ENCODE measurements around the gene PDZK1.

Gene PDZK1

DNA sequence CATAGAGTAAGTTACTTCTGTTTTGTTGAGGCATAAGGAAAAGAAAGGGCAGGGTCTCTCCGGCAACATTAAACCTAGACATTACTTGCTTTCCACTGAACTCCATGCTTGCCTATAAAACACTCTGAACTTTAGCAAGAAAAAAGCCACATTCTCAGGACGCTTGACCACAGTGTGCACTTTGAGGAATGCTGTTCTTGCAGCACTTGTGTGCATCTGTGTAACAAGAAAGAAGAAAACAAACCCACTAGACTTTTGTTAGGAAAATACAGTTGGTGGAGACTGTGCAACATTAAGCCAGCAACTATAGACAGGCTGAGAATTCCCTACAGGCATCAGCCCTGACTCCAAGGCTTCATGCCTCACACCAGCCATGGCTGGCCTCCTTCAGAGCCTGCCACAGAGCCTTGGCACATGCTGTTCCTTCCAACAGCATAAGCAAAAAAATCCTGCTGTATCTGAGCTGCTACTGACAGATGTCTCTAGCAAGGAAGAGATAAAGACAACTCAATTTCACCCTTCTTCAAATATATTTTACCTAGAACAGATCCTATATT, 5.8 kb downstream of the PDZK1 start:
- CTCF ChIA-PET: no interaction called here
- Histone ChIP-seq H3K4me1 (ENCODE audit: control insufficient read depth, insufficient read depth, low read length) (no peaks in the 10 kb centered on the region), H3K9me3 (ENCODE audit: control insufficient read depth, insufficient read depth, low read depth, low read length) (no peaks in the 10 kb centered on the region), H3K36me3 (ENCODE audit: control insufficient read depth in 2 of 2, insufficient read depth in 1 of 2, low read length in 2 of 2) (no peaks in the 10 kb centered on the region), H3K27ac (ENCODE audit: extremely low read depth, low read depth, low read length) (no peak overlapping the region), H3K4me3 (ENCODE audit: low read depth, low read length) (no peak overlapping the region)
- TF ChIP-seq ZNF623 (tag by site-specific recombination; IDR thresholded peaks at IDR 0.05) (peak; percentile 68), ZNF335 (tag by site-specific recombination; conservative IDR thresholded peaks at IDR 0.05) (no peak), ZFP3 (tag by site-specific recombination; IDR thresholded peaks at IDR 0.05; ENCODE audit: low read depth) (no peak)
- POLR2A ChIA-PET: no interaction called here

DNA sequence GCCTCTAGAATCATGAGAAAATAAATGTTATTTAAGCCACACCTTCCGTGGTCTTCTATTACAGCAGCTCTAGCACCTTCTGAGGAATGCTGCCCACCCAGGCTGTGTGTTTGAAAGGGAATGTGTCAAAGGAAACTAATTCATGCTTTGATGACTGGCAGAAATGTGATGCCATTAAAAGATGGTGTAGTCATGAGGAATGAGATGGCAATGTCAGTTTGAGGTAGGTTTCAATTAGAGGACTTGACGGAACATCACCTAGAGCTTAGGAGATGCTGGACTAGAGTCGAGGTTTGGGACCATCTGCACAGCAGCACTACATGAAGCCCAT, 10.6 kb downstream of the PDZK1 start:
- no peaks in the 10 kb centered on the region for H3K36me3 ChIP-seq (ENCODE audit: control insufficient read depth in 2 of 2, insufficient read depth in 1 of 2, low read length in 2 of 2)
- ChIA-PET POLR2A (no interaction called here), CTCF (no interaction called here)
- H3K9me3 ChIP-seq (ENCODE audit: control insufficient read depth, insufficient read depth, low read depth, low read length): no peaks in the 10 kb centered on the region
- H3K4me1 ChIP-seq (ENCODE audit: control insufficient read depth, insufficient read depth, low read length): no peaks in the 10 kb centered on the region
- no peak for TF ChIP-seq ZFP3 (tag by site-specific recombination; IDR thresholded peaks at IDR 0.05; ENCODE audit: low read depth)
- TF ChIP-seq KLF16 (tag by site-specific recombination; IDR thresholded peaks at IDR 0.05): no peak
- TF ChIP-seq ZNF155 (tag by site-specific recombination; IDR thresholded peaks at IDR 0.05): no peak
- no peak for TF ChIP-seq ZNF423 (tag by site-specific recombination; IDR thresholded peaks at IDR 0.05)
- no peak for TF ChIP-seq ZNF664 (tag by site-specific recombination; IDR thresholded peaks at IDR 0.05)
- TF ChIP-seq GLI2 (tag by site-specific recombination; IDR thresholded peaks at IDR 0.05; ENCODE audit: borderline replicate concordance, low read depth): no peak
- TF ChIP-seq ZNF366 (tag by site-specific recombination; conservative IDR thresholded peaks at IDR 0.05): no peak
- TF ChIP-seq SETDB1 (IDR thresholded peaks at IDR 0.05; ENCODE audit: insufficient read length, low read length): no peak
- H3K4me3 ChIP-seq (ENCODE audit: low read depth, low read length): no peak overlapping the region
- no peak overlapping the region for H3K27ac ChIP-seq (ENCODE audit: extremely low read depth, low read depth, low read length)

DNA sequence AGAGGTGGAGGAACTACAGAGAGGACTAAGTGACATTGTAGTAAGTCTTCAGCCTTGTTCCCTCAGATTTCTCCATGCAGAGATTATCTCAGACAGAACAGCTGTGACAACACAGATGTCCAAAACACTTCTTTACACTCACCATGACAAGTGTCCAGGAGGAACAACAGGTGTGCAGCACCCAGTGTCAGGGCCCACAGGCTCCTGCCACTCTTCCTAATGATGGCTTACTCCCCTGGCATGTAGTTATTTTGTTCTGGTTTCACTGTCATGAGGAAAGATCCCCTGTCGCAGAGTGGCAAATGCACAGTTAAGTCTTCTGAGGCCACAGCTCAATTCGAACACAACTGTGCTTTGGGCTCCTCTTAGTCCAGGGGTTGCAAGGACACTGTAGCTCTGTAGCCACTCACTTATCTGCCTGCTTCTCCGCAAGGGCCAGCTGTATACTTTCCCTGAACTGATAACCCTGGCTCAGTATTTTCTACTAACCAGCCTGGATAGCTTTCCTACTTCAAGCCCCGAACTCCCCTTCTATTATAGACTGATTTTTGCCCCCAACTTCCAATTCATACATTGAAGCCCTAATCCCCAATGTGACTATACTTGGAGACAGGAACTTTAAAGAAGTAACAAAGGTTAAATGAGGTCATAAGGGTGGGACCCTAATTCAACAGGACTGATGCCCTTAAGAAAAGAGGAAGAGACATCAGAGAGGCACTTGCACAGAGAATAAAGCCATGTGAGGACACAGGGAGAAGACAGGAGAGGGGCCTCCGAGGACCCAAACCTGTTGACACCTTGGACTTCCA, 11.1 kb downstream of the PDZK1 start:
- TF ChIP-seq SCRT2 (tag by site-specific recombination; IDR thresholded peaks at IDR 0.05): peak; percentile 21; the same call in 1 of the 2 replicates
- TF ChIP-seq, protein P1, sequence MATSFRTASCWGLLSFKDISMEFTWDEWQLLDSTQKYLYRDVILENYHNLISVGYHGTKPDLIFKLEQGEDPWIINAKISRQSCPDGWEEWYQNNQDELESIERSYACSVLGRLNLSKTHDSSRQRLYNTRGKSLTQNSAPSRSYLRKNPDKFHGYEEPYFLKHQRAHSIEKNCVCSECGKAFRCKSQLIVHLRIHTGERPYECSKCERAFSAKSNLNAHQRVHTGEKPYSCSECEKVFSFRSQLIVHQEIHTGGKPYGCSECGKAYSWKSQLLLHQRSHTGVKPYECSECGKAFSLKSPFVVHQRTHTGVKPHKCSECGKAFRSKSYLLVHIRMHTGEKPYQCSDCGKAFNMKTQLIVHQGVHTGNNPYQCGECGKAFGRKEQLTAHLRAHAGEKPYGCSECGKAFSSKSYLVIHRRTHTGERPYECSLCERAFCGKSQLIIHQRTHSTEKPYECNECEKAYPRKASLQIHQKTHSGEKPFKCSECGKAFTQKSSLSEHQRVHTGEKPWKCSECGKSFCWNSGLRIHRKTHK (tag by site-specific recombination; IDR thresholded peaks at IDR 0.05): no peak
- Histone ChIP-seq H3K36me3 (ENCODE audit: control insufficient read depth in 2 of 2, insufficient read depth in 1 of 2, low read length in 2 of 2) (no peaks in the 10 kb centered on the region), H3K9me3 (ENCODE audit: control insufficient read depth, insufficient read depth, low read depth, low read length) (no peaks in the 10 kb centered on the region), H3K4me3 (ENCODE audit: low read depth, low read length) (no peak overlapping the region), H3K27ac (ENCODE audit: extremely low read depth, low read depth, low read length) (no peak overlapping the region), H3K4me1 (ENCODE audit: control insufficient read depth, insufficient read depth, low read length) (no peaks in the 10 kb centered on the region)
- CTCF ChIA-PET: no interaction called here
- POLR2A ChIA-PET: no interaction called here

DNA sequence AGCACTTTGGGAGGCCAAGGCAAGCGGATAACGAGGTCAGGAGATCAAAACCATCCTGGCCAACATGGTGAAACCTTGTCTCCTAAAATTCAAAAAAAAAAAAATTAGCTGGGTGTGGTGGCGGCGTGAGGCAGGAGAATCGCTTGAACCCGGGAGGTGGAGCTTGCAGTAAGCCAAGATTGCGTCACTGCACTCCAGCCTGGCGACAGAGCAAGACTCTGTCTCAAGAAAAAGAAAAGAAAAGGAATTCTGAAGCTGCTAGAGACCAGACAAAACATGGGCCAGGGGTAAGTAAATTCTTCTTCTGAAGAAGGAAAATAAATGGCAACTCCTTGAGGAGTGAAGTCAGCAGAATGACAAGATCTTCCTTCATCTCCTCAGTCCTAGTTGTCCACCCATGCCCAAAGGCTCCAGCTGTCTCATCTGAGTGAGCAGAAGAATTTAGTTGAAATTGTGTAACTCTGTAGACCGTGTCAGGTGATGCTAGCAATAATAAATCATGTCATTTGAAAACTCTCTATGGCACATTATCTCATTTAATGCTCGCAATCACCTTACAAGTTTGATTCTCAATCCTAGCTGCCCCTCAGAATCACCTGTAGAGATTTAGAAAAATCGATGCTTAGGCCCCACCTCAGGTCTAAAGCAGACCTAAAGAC, 14.3 kb downstream of the PDZK1 start:
- Histone ChIP-seq H3K9me3 (ENCODE audit: control insufficient read depth, insufficient read depth, low read depth, low read length) (no peaks in the 10 kb centered on the region), H3K36me3 (ENCODE audit: control insufficient read depth in 2 of 2, insufficient read depth in 1 of 2, low read length in 2 of 2) (no peaks in the 10 kb centered on the region), H3K4me3 (ENCODE audit: low read depth, low read length) (no peak overlapping the region), H3K4me1 (ENCODE audit: control insufficient read depth, insufficient read depth, low read length) (no peaks in the 10 kb centered on the region), H3K27ac (ENCODE audit: extremely low read depth, low read depth, low read length) (no peak overlapping the region)
- CTCF ChIA-PET: interaction anchor here (0.6 to 1.2 kb wide), 2 partner anchors 28 to 61 kb away, joined by 3 to 5 read pairs; no protein-coding TSS in a partner anchor
- POLR2A ChIA-PET: no interaction called here
- TF ChIP-seq REPIN1 (tag by site-specific recombination; IDR thresholded peaks at IDR 0.05; ENCODE audit: low read depth) (no peak), OVOL3 (tag by site-specific recombination; IDR thresholded peaks at IDR 0.05) (no peak), ZNF664 (tag by site-specific recombination; IDR thresholded peaks at IDR 0.05) (peak; percentile 67; the same call in 1 of the 2 replicates), SCRT2 (tag by site-specific recombination; IDR thresholded peaks at IDR 0.05) (no peak)
- TF ChIP-seq, protein P2, sequence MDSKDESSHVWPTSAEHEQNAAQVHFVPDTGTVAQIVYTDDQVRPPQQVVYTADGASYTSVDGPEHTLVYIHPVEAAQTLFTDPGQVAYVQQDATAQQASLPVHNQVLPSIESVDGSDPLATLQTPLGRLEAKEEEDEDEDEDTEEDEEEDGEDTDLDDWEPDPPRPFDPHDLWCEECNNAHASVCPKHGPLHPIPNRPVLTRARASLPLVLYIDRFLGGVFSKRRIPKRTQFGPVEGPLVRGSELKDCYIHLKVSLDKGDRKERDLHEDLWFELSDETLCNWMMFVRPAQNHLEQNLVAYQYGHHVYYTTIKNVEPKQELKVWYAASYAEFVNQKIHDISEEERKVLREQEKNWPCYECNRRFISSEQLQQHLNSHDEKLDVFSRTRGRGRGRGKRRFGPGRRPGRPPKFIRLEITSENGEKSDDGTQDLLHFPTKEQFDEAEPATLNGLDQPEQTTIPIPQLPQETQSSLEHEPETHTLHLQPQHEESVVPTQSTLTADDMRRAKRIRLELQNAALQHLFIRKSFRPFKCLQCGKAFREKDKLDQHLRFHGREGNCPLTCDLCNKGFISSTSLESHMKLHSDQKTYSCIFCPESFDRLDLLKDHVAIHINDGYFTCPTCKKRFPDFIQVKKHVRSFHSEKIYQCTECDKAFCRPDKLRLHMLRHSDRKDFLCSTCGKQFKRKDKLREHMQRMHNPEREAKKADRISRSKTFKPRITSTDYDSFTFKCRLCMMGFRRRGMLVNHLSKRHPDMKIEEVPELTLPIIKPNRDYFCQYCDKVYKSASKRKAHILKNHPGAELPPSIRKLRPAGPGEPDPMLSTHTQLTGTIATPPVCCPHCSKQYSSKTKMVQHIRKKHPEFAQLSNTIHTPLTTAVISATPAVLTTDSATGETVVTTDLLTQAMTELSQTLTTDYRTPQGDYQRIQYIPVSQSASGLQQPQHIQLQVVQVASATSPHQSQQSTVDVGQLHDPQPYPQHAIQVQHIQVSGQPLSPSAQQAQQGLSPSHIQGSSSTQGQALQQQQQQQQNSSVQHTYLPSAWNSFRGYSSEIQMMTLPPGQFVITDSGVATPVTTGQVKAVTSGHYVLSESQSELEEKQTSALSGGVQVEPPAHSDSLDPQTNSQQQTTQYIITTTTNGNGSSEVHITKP (tag by site-specific recombination; IDR thresholded peaks at IDR 0.05): no peak
